ENCODE results near the gene EPB41L2.

EPB41L2 gene

DNA sequence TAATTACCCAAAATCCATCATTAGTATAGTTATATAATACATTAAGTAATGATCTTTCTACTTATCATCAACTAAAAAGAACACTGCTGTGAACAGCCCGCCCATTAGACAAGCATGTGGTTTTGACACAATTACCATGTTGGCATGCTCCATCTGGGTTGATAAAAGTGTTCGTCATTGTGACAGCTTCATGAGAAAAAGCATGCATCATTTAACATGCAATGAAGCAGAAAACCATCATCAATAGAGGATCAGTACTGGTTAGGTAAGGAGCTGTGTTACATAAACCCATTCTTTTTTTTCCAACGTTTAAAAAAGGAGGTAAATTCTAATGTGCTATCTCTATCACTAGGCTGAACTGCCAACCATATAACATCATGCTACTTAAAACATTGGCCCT lies 101.9 kb downstream of the EPB41L2 start:
- Histone ChIP-seq H3K36me3 (ENCODE audit: insufficient read depth) (no peaks in the 10 kb centered on the region), H3K27ac (no peak overlapping the region), H3K9ac (no peak overlapping the region), H3K27me3 (ENCODE audit: insufficient read depth, low read depth) (no peaks in the 10 kb centered on the region), H4K20me1 (ENCODE audit: insufficient read depth) (no peaks in the 10 kb centered on the region), H2AFZ (ENCODE audit: low read depth) (no peak overlapping the region), H3K79me2 (ENCODE audit: insufficient read depth, low read depth) (peaks cover 2% of the 10 kb centered on the region; the same call in 1 of the 2 replicates), H3K4me3 (IDR thresholded peaks at IDR 0.05; ENCODE audit: insufficient read depth, low read depth, low read length) (no peak overlapping the region), H3K4me1 (ENCODE audit: low read depth, poor library complexity, severe bottlenecking) (no peaks in the 10 kb centered on the region), H3K4me2 (no peak overlapping the region)
- TF ChIP-seq CTCF (conservative IDR thresholded peaks at IDR 0.05; ENCODE audit: low read depth, low read length) = no peak

GRCh38 chr6:130959951-130960350 lies 103.1 kb downstream of the EPB41L2 start:
- Histone ChIP-seq H3K9ac (no peak overlapping the region), H3K79me2 (ENCODE audit: insufficient read depth, low read depth) (no peaks in the 10 kb centered on the region), H2AFZ (ENCODE audit: low read depth) (no peak overlapping the region), H3K27me3 (ENCODE audit: insufficient read depth, low read depth) (no peaks in the 10 kb centered on the region), H3K4me3 (IDR thresholded peaks at IDR 0.05; ENCODE audit: insufficient read depth, low read depth, low read length) (no peak overlapping the region), H3K4me1 (ENCODE audit: low read depth, poor library complexity, severe bottlenecking) (no peaks in the 10 kb centered on the region), H4K20me1 (ENCODE audit: insufficient read depth) (no peaks in the 10 kb centered on the region), H3K4me2 (no peak overlapping the region), H3K27ac (no peak overlapping the region), H3K36me3 (ENCODE audit: insufficient read depth) (no peaks in the 10 kb centered on the region)
- no peak for TF ChIP-seq CTCF (conservative IDR thresholded peaks at IDR 0.05; ENCODE audit: low read depth, low read length)

DNA sequence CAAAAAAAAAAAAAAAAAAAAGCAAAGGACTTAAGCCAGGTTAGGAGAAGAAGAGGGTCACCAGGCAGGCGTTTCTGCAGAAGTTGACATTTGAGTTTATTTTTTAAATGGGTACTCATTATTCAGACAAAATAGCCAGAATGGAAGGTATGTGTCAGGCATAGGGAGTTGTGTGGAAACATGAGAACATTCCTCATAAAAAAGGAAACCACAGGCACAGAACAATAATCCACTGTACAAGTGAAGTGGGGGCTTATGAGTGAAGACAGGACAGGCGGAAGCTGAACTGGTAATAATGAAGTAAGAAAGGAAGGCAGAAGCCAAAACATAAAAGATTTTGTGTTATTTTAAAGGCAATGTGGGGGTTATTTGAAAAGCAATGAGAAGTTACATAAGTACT lies 104.6 kb downstream of the EPB41L2 start:
- Histone ChIP-seq H3K4me1 (ENCODE audit: low read depth, poor library complexity, severe bottlenecking) (no peaks in the 10 kb centered on the region), H3K27ac (no peak overlapping the region), H4K20me1 (ENCODE audit: insufficient read depth) (no peaks in the 10 kb centered on the region), H2AFZ (ENCODE audit: low read depth) (no peak overlapping the region), H3K79me2 (ENCODE audit: insufficient read depth, low read depth) (no peaks in the 10 kb centered on the region), H3K36me3 (ENCODE audit: insufficient read depth) (no peaks in the 10 kb centered on the region), H3K4me3 (IDR thresholded peaks at IDR 0.05; ENCODE audit: insufficient read depth, low read depth, low read length) (no peak overlapping the region), H3K9ac (no peak overlapping the region), H3K27me3 (ENCODE audit: insufficient read depth, low read depth) (no peaks in the 10 kb centered on the region), H3K4me2 (no peak overlapping the region)
- no peak for TF ChIP-seq CTCF (conservative IDR thresholded peaks at IDR 0.05; ENCODE audit: low read depth, low read length)

DNA sequence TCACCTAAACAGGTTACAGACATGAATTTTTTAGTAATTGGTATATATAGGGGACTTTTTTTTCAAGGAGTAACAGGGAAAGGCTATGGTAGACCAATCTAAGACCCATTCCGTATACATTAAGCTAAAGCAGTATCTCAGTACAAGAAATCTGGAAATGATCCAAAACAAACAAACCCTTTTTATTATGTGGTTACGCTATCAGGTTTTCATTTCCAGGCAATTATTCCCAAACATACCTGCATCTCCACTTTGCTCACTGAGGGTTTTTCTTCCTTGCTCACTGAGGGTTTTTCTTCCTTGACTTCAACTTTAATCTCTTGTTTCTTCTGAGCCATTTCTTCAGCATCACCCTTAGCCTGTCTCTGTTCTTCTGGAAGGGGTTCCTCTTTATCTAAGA lies 107.3 kb downstream of the EPB41L2 start:
- no peak for TF ChIP-seq CTCF (conservative IDR thresholded peaks at IDR 0.05; ENCODE audit: low read depth, low read length)
- no peaks in the 10 kb centered on the region for H3K36me3 ChIP-seq (ENCODE audit: insufficient read depth)
- H3K27me3 ChIP-seq (ENCODE audit: insufficient read depth, low read depth) = no peaks in the 10 kb centered on the region
- H3K9ac ChIP-seq = no peak overlapping the region
- H3K79me2 ChIP-seq (ENCODE audit: insufficient read depth, low read depth) = no peaks in the 10 kb centered on the region
- H3K27ac ChIP-seq = no peak overlapping the region
- no peaks in the 10 kb centered on the region for H3K4me1 ChIP-seq (ENCODE audit: low read depth, poor library complexity, severe bottlenecking)
- no peak overlapping the region for H2AFZ ChIP-seq (ENCODE audit: low read depth)
- H3K4me3 ChIP-seq (IDR thresholded peaks at IDR 0.05; ENCODE audit: insufficient read depth, low read depth, low read length) = no peak overlapping the region
- no peak overlapping the region for H3K4me2 ChIP-seq
- H4K20me1 ChIP-seq (ENCODE audit: insufficient read depth) = no peaks in the 10 kb centered on the region

- Histone ChIP-seq H3K4me1 (ENCODE audit: low read depth, poor library complexity, severe bottlenecking) (no peaks in the 10 kb centered on the region), H3K4me2 (no peak overlapping the region), H3K36me3 (ENCODE audit: insufficient read depth) (no peaks in the 10 kb centered on the region), H3K27me3 (ENCODE audit: insufficient read depth, low read depth) (no peaks in the 10 kb centered on the region), H3K9ac (no peak overlapping the region), H2AFZ (ENCODE audit: low read depth) (no peak overlapping the region), H3K79me2 (ENCODE audit: insufficient read depth, low read depth) (no peaks in the 10 kb centered on the region), H3K4me3 (IDR thresholded peaks at IDR 0.05; ENCODE audit: insufficient read depth, low read depth, low read length) (no peak overlapping the region), H3K27ac (no peak overlapping the region), H4K20me1 (ENCODE audit: insufficient read depth) (no peaks in the 10 kb centered on the region)
- TF ChIP-seq CTCF (conservative IDR thresholded peaks at IDR 0.05; ENCODE audit: low read depth, low read length) = no peak
Measured at GRCh38 chr6:130949553-130949952, 113.5 kb downstream of the EPB41L2 start.

Measured in KMS-11 (cell line).